Right forelimb (tissue), 1 donor: ENCODE data around the gene KCNMA1.

Experiments
- DNase-seq: peaks from one replicate; pipeline ENCODE4 v3.0.0-alpha.2; 2018

Gene KCNMA1

GRCh38 chr10:76864922-76865321 lies 772.7 kb downstream of the KCNMA1 start:
- no peak for DNase-seq

GRCh38 chr10:76858721-76859120 lies 778.9 kb downstream of the KCNMA1 start:
- DNase-seq, result no peak

DNA sequence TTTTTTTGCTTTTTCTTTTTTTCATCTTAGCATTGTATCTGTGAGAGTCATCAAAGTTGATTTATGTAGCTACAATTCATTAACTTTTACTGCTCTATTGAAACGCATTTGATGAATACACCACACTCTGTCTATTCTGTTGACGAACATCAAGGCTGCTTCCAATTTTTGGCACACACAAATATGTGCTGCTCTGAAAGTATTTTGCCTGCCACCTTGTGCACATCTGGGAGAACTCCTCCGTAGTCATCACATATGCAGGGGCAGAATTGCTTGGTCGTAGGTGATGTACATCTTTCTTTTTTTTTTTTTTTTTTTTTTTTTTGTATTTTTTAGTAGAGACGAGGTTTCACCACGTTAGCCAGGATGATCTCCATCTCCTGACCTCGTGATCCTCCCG lies 796.8 kb downstream of the KCNMA1 start:
- DNase-seq, result no peak

- DNase-seq, result no peak
Measured at GRCh38 chr10:76839276-76839675, 798.3 kb downstream of the KCNMA1 start.

- DNase-seq, result no peak
Measured at GRCh38 chr10:76830218-76830617, 807.4 kb downstream of the KCNMA1 start.

DNA sequence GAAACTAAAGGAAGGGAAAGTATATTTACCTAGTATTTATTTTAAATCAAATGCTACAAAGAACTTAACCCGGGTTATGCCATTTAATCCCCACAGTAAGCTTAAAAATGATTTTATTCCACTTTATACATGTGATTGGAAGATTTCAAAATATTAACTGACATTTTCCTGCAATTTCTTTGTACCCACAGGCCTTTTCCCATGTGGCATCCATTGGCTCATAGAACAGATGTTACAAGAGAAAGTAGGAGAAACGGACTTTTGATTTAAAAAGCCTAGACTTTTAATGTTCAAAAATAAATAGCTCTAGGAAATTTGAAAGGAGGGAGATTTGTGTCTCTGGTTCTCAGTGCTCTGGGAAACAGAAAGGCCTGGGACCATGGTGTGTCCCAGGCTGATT lies 807.9 kb downstream of the KCNMA1 start:
- no peak for DNase-seq
